ENCODE data around the gene CCDC138.
A peak's percentile ranks its signal among the peaks of the same experiment; 100 is the strongest.

CCDC138 gene

DNA sequence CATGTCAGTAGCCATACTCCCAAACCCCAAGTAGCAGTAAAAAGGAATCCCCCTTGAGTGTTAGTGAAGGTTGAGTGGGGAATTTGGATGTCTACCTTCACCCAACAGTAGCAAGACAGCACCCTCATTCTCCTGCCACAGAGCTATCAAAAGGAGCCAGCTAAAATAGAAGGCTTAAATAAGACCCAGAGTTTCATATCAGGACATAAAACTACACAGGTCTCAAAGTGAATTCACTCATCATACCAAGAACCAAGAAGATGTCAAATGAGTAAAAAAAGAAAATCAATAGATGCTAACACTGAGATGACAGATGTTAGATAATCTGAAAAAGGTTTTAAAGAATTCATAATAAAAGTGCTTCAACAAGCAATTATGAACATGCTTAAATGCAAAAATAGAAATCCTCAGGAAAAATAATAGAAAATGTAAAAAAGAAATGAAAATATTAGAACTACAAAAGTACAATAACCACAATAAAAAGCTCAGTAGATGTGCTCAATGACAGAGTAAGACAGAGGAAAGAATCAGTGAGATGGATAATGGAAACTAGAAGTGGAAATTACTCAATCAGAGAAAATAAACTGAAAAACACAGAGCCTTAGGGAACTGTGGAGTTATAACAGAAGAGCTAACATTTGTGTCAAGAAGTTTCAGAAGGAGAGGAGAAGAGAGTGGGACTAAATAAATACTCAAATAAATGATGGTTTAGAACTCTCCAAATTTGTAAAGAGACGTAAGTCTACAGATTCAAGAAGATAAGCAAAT is 111.9 kb downstream of the CCDC138 start:
- DNase-seq = no peak

DNA sequence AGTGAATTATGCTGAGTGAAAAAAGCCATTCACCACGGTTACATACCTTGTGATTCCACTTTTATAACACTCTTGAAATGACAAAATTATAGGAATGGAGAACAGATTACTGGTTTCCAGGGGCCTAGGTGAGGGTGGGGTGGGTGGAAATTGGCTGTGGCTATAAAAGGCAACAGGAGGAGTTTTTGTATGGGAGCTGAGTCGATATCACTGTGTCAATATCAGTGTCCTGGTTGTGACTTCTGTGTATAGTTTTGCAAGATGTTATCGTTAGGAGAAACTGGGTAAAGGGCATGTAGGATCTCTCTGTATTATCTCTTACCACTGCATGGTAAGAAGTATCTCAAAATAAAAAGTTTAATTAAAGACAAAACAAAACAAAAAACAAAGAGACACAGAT is 118.1 kb downstream of the CCDC138 start:
- no peak for DNase-seq

DNA sequence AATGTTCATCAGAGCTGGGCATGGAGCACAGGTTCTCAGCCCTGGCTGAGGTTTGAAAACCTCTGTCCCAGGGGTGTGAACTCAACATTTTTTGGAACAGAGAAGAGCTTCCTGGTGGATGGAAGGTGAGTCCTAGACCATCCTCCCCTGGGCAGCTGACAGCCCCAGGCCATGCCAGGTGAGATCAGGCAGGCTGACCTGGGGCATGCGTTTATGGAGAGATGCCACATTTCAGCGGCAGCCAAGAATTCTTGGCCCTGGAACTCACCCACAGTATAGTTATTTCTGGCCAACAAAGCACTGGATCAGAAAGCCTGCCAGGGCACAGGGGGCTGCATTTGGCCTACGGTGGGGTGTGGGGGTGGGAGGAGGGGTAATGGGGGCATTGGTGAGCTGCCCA is 118.6 kb downstream of the CCDC138 start:
- no peak for DNase-seq

- no peak for DNase-seq
Observed at GRCh38 chr2:108905906-108906305, 119.3 kb downstream of the CCDC138 start.

DNA sequence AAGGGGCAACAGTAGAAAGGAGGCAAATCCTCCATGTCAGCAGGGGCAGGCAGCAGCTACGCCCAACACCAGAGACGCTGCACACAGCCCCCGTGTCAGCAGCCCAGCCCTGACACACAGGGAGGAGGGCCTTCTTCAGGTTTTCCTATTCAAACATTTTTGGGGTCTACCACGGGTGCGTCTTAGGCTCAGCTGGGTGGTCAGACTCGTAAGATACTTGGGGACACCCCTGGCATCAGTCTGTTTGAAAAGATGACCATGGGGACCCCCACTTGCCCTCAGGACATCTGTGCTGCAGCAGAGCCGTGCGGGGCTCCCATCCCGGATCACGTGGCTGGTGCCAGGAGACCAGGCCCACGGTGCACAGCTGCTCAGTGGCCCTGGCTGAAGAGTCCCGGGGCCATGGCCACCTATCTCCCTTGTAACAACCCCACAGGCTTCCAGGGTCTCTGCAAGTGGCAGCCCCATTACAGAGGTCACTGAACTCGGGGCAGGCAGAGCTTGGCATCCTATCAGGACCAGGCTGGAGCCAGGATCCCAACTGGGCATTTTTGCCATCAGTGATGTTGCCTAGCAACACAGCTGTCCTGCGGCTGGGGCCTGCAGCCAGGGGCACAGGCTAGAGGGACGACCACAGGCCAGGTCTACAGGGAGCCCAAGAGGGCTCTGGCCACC is 120.0 kb downstream of the CCDC138 start:
- DNase-seq = no peak

DNA sequence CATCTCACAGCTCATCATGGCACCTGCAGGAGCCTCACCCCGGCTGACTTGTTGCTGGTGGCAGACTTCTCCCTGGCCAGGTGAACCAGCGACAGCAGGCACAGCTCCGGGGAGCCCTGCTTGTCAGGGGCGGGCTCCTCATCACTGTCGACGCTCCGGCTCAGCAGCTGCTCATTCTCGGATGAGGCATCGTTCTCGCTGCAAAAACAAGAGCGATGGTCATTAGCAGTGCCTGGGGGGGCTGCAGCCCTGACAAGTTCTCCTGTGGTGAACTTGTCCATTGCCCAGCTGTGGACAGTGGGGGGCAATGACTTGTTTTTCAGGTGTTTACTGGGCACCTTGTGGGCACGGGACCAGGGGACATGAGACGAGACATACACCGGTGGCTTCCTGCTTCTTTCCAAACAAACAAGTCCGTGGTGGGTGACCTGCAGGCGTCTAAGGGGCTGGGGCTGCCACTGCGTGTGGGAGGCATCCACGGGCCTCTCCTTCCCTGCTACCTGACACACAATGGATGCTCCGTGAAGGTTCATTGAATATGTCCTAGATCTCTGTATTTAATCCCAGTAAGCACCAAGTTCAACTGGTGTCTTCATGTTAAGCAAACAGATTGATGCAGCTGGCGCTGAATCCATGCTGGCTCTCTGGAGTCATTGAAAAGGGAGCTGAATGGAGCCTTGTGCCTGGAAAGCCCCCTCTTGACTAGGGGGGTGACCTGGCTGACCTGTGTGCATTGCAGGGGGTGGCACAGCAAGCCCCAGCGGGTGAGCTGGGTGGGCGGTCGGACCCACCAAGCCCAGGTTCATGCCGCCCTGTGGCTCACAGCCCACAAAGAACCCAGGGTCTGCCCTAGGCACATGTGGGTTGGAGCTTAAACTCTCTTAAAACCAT is 121.5 kb downstream of the CCDC138 start:
- DNase-seq = peak; percentile 12

DNA sequence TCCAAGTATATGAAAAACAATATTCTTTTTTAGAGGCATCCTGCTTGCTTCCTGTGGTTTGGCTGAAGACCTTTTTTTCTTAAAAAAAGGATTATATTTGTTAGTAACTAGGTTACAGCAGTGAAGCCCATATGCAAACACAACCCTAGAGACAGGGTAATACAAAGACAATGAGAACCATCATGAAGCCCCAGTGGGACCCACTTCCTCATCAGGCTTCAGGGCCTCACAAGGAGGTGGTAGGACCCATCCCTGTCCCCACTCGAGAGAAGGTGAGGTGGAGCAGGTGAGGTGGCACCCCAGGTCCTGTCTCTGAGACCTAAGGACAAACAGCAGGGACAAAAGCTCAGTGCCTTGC is 122.1 kb downstream of the CCDC138 start:
- DNase-seq = no peak

DNA sequence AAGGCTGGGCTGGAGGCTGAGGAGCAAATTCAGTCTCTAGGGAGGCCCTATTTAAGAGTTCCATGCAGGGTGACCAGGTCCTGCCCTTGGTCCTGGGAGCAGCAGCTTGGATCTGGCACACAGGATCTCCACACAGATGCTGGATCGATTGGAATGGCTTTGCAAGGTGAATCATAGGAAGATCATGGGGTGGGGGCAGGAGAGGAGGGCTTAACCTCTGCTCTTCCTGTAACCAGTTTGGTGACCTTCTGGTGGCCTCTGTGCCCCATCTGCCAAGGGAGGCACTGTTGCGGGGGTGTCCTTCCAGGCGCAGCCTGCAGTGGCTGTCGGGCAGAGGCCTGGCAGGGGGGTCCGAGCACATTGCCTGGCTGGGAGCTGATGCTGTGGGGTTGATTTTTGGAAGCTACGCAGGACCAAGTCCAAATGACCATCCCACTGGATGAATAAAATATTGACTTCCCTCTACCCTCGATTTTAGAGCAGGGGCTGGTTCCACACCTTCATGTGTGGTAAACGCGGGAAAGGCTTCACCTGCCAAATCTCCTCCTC is 122.8 kb downstream of the CCDC138 start:
- DNase-seq = peak; percentile 21

DNA sequence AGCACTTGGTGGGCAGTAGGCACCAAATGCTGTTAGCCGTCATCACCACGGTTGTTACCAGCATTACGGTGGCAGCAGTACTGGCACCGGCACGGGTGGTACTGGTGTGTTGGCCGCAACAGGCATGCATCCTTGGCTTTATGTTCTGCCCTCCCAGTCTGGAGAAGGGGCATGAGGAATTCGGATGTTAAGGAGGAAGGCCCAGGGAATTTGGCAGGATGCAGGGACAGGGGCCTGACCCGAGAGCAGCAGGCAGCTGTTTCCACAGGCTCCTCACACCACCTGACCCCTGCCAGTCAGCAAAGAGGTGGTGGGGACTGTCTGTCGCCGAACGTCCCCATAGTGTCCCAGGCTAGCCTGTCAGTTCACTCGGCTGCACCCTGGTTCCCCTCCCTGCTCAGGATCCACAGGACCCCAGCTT is 123.5 kb downstream of the CCDC138 start:
- DNase-seq = peak; percentile 12

DNA sequence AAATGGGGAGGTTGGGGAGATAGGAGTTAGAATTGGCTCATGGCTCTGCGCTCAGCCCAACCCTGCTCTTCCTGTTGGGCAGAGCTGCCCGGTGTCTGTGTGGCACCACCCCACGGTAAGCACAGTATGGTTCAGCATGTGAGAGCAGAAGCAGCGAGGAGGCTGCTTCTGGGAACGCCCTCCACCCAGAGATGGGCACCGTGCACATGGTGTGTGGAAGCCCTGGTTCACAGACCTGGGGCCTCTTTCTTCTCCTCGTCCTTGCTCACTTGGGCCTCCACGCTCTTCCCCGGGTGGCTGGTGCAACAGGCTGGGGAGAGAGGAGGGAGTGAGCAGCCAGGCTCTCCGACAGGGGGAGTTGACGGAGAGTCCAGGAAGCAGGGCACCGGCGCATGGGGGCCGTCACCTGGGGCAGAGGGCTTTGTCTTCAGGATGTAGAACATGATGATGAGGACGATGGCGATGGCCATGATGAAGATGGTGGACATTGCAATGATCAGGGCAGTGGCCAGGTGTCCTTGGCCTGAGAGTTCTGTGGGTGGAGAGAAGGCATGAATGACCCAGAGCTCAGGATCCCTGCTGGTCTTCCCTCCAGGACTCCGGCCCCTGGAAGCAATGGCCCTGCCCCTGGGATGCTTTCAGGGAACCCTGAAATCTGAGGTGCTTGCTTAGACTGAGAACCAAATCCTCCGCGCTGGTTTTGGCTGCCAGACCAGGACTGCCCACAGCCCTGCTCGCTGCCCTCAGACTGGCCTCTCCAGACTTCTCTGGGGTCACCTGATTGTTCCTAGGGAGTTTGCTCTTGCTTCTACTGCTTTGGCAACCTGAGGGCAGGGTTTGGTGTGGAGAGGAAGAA is 124.2 kb downstream of the CCDC138 start:
- DNase-seq = peak; percentile 11

- DNase-seq = no peak
Observed at GRCh38 chr2:108911401-108911800, 124.8 kb downstream of the CCDC138 start.

GRCh38 chr2:108911807-108912628 is 125.4 kb downstream of the CCDC138 start:
- DNase-seq = peak; percentile 11

GRCh38 chr2:108912629-108912902 is 126.0 kb downstream of the CCDC138 start:
- no peak for DNase-seq

DNA sequence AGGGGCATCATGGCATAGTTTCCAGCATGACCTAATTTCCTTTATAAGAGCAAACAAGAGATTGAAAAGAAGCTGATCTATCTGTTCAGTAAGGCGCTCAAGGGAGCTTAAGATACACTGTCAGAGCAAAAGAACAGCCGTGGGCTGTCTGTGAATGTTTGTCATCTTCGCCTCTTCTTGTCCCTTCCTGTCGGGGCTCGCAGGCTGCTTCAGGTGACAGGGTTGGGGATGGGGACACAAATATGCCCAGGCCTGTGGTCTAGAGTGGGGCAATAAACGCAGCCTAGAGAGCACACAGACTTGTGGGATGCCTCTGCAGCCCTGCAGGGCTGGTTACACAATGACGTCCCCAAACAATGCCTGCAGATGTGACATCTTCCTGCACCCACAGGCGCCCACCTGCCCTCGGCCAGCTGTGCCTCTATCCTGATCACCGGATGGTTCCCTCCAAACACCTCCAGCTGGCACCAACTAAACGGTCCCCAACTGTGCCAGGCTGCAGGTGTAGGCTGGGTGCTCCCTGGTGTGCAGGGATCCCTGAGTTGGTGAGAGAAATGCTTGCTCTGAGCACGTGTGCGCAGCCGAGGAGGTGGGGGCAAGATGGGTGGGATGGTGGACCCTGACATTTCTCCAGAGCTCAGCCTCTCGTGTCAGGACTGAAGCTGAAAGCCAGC is 129.7 kb downstream of the CCDC138 start:
- peak; percentile 7 for DNase-seq

DNA sequence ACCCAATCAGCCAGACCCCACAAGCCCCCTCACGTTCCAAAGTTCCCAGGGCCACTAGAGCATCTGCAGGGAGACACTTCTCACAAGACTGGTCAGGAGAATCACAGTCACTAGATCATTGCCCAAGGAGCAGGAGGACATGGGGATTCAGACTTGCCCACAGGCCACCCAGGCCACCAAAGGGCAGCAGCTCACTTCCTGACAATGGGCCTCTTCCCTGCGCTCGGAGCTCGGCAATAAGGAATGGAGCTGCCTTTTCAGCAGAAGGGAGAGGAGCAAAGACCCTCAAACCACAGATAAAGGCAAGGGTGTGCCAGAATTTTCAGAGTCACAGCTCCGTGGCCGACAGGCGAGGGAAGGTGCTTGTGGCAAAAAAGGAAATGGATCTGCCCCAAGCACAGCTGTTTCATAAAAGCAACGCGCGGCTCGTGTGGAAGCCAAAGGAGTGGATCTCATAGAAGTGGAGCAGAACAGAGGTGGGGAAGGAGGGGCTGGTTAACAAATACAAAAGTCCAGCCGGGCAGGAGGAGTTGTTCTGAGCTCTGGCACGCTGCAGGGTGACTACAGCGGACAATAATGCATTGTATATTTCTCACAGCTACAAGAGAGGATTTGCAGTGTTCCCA is 130.3 kb downstream of the CCDC138 start:
- peak; percentile 14 for DNase-seq

DNA sequence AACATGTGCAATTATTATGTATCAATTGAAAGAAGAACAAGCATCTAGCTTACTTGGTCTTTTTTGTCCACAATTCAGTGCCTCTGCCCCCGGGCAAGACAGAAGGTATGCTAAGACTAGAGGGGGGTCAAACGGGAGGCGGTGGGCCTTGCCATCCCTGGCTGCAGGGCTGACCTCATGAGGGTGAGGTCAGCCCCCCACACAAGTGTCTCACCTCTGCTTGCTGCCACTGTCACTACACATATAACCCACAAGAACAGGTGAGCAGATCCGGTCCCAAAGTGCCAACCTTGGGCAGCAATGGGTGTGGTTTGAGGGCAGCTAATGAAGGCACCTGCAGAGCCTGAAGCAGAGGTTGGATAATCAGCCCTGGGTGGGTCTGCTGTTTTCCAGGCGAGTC is 131.0 kb downstream of the CCDC138 start:
- DNase-seq = peak; percentile 7

DNA sequence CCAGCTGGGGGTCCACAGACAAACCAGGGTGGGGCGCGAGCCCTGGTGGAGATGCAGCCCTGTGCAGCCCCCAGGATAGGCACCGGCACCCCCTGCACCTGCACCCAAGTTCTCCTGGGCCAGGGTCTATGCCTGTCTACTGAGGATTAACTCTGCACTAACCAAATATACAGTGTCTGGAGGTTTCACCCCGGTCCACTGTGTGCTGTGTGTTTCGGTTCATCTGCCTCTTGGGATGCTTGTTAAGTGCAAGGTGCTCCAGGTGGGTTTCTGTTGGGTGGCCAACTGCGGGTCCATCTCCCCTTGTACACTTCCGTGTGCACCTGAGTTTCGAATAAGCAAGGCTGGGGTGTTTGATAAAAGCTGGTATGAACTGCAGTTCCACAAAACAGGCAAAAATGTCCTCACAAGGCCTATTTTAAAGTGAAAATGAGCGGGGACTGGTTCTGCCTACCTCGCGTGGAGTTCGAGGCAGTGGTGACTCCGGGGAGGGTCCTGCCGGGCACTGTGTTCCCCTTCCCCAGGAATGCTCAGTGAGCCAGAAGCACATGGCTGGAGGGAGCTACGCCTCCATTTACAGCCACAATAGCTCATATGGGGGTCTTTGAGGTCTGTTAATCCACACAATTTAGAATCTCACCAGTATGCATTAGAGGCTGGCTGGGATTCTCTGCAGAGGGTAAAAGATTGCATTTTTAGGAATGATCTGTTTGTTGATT is 131.7 kb downstream of the CCDC138 start:
- DNase-seq = no peak

- no peak for DNase-seq
Observed at GRCh38 chr2:108918941-108919341, 132.4 kb downstream of the CCDC138 start.

- no peak for DNase-seq
Observed at GRCh38 chr2:108919571-108920373, 133.2 kb downstream of the CCDC138 start.

Data from activated CD4-positive, CD25-positive, alpha-beta regulatory T cell treated with anti-CD3 and anti-CD28 coated beads, Interleukin-2, amount 50 U/mL, for 72 hours (primary cell).